Activated gamma-delta T cell treated with Interleukin-2 at 50 U/mL for 16 hours (primary cell): ENCODE measurements around the gene SLC27A2.

Experiments used
- DNase-seq: peaks from one replicate; pipeline ENCODE4 v3.0.0-alpha.2; 2020

SLC27A2 gene

DNA sequence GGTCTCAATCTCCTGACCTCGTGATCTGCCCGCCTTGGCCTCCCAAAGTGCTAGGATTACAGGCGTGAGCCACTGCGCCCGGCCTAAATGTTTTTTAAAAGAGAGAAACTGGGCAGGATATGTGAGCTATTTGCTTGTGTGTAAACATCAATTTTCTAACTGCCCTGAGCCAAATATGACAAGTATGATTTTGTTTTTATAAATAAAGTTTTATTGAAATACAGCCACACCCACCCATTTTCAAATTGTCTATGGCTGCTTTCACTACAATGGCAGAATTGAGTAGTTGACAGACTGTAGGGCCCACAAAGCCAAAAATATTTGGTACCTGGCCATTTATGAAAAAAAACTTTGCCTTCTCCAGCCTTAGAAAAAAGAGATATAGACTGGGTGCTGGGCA, 99.4 kb downstream of the SLC27A2 start:
- DNase-seq = no peak
